Measurements from ENCODE around the gene ISG15. TPM values are rescaled to one million over a fixed set of nuclear protein-coding genes. Genes with fewer than 3 reads are reported as not detected.

Gene ISG15
- total RNA-seq, 1 experiment from 2014 or later: 140 TPM

GRCh38 chr1:1047407-1047806, 34.1 kb downstream of the ISG15 start:
- CTCF ChIA-PET: no interaction called here
- peaks cover 16 to 41% of the 10 kb centered on the region in 2 experiments; a peak in 3 of 4 replicates for H3K36me3 ChIP-seq (ENCODE audit: control insufficient read depth in 1 of 2, insufficient read depth in 2 of 2, low read length in 2 of 2)

More at GRCh38 chr1:1047407-1047806, 34.1 kb downstream of the ISG15 start:
- H3K79me2 ChIP-seq (ENCODE audit: insufficient read depth, low read length): peaks cover 9% of the 10 kb centered on the region; the same call in 1 of the 2 replicates
- ChIA-PET RAD21 (ENCODE audit: low non-redundant PET in 1 of 2, low total read pairs in 2 of 2, uncharacterized antibody in 2 of 2, unreplicated experiment in 2 of 2) (no interaction called here), POLR2A (no interaction called here)
- no peaks in the 10 kb centered on the region for H4K20me1 ChIP-seq (ENCODE audit: insufficient read depth)
- H3K9me3 ChIP-seq (ENCODE audit: control insufficient read depth in 1 of 2, insufficient read depth in 1 of 2, low read depth in 1 of 2, low read length in 2 of 2): no peaks in the 10 kb centered on the region
- H3K9me2 ChIP-seq (ENCODE audit: insufficient read depth): no peaks in the 10 kb centered on the region
- no peak for ATAC-seq
- no peaks in the 10 kb centered on the region for H3K4me1 ChIP-seq (ENCODE audit: control insufficient read depth in 1 of 2, insufficient read depth in 2 of 2, low read length in 2 of 2)
- no peaks in the 10 kb centered on the region for H3K27me3 ChIP-seq (ENCODE audit: insufficient read depth, low read length)
- intact Hi-C loops (cut with micrococcal nuclease): no loop called here
- no TSS peak for BruUV-seq (replicated peaks)
- no peak overlapping the region for H3K27ac ChIP-seq (ENCODE audit: low read depth, low read length)
- H3K4me2 ChIP-seq (ENCODE audit: low read length): no peak overlapping the region
- TF ChIP-seq RAD21 (IDR thresholded peaks at IDR 0.05; ENCODE audit: low read depth): no peak
- no peak for TF ChIP-seq REST (IDR thresholded peaks at IDR 0.05; ENCODE audit: low read depth)
- TF ChIP-seq EZH2phosphoT487 (IDR thresholded peaks at IDR 0.05; ENCODE audit: borderline replicate concordance): no peak
- TF ChIP-seq, protein P1, sequence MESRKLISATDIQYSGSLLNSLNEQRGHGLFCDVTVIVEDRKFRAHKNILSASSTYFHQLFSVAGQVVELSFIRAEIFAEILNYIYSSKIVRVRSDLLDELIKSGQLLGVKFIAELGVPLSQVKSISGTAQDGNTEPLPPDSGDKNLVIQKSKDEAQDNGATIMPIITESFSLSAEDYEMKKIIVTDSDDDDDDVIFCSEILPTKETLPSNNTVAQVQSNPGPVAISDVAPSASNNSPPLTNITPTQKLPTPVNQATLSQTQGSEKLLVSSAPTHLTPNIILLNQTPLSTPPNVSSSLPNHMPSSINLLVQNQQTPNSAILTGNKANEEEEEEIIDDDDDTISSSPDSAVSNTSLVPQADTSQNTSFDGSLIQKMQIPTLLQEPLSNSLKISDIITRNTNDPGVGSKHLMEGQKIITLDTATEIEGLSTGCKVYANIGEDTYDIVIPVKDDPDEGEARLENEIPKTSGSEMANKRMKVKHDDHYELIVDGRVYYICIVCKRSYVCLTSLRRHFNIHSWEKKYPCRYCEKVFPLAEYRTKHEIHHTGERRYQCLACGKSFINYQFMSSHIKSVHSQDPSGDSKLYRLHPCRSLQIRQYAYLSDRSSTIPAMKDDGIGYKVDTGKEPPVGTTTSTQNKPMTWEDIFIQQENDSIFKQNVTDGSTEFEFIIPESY (IDR thresholded peaks at IDR 0.05; ENCODE audit: extremely low read depth, insufficient replicate concordance, low read length): no peak
- TF ChIP-seq ZNF274 (IDR thresholded peaks at IDR 0.05; ENCODE audit: low read depth, low read length): no peak
- no peak for TF ChIP-seq POLR2AphosphoS5 (IDR thresholded peaks at IDR 0.05; ENCODE audit: low read depth, low read length)
- TF ChIP-seq MAX (IDR thresholded peaks at IDR 0.05): no peak
- TF ChIP-seq FOSL1 (IDR thresholded peaks at IDR 0.05; ENCODE audit: low read depth): no peak
- TF ChIP-seq SRF (IDR thresholded peaks at IDR 0.05; ENCODE audit: low read depth): no peak
- TF ChIP-seq CBX3 (IDR thresholded peaks at IDR 0.05; ENCODE audit: low read depth): no peak
- TF ChIP-seq SIN3A (IDR thresholded peaks at IDR 0.05; ENCODE audit: low read depth): no peak
- no peak for TF ChIP-seq EGR1 (IDR thresholded peaks at IDR 0.05; ENCODE audit: low read depth)
- TF ChIP-seq EZH2 (IDR thresholded peaks at IDR 0.05): no peak
- no peak overlapping the region for H3K9ac ChIP-seq (ENCODE audit: low read length)
- H2AFZ ChIP-seq (ENCODE audit: low read depth, low read length, poor library complexity, severe bottlenecking): no peak overlapping the region
- no peak overlapping the region for H3K4me3 ChIP-seq (replicated peaks in 1 of 2; ENCODE audit: low read depth in 1 of 2, low read length in 2 of 2)
- DNase-seq (ENCODE audit: low read depth, low spot score): no peak
